HUDEP-2 (cell line): ENCODE results near the gene FERMT3.
A peak's percentile ranks its signal among the peaks of the same experiment; 100 is the strongest.

Experiments
- DNase-seq, 76 experiments: peaks; one replicate each; lab custom pipeline; 2025; ENCODE audit not compliant: unreplicated experiment in 76 of 76; lab: John Stamatoyannopoulos, UW

FERMT3 gene

DNA sequence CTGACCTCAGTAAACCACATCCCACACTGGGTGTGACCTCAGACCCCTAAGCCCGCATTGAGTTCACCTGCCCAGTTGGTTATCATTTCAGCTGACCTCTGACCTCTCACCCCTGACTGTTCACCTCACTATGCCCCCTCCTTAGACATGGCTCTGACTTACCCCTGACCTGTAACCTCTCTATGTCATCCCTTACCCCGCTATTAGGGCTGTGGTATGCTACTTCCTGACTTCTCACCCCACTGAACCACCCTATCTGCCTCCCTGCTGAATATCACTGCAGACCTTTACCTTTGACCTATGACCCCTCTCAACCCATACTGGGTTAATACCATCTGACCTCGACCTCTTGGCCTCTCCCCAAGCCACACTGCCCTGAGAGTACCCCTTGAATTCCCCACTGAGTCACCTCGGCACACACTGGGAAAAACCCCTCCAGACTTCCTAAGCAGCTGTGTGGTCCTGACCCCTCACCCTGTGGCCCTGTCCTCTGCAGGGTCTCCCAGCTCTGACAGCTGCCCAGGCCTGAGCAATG lies 53.1 kb downstream of the FERMT3 start:
- DNase-seq = no peak

GRCh38 chr11:64260147-64260708 lies 53.7 kb downstream of the FERMT3 start:
- no peak for DNase-seq

DNA sequence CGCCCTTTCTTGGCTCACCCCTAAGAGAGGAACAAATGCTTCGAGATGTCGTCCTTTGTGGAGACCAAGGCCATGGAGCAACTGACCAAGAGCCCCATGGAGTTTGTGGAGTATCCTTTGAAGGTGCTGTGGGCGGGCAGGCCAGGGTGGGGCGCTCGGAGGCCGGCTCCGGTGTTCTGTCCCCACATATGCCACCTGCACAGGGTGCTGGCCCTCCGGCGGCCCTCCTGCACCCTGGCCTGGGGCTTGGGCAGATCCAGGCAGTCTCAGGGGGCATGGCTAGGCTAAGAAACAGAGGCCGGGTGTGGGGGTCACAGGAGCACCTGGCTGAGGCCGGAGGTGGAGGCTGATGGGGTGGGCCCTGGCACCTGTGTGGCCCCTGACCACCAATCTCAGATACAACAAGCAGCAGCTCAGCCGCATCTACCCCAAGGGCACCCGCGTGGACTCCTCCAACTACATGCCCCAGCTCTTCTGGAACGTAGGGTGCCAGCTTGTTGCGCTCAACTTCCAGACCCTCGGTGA lies 55.1 kb downstream of the FERMT3 start:
- DNase-seq = no peak

DNA sequence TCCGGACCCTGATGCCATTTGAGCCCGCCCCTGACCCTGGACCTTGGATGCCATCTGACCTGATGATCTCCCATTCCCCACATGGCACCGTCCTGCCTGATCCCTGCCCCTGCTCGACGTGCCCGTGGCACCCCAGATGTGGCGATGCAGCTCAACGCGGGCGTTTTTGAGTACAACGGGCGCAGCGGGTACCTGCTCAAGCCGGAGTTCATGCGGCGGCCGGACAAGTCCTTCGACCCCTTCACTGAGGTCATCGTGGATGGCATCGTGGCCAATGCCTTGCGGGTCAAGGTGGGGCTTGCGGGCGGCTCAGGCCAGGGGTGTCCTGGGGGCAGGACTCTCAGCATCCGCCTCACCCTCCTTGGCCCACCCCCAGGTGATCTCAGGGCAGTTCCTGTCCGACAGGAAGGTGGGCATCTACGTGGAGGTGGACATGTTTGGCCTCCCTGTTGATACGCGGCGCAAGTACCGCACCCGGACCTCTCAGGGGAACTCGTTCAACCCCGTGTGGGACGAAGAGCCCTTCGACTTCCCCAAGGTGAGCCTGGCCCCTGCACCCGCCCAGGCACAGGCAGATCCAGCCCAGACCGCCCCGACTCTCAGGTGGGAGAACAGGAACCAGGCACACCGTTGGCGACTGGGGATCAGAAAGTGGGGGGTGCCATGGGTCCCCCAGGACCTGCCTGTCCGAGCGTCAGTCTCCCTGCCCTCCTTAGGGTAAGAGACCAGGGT lies 55.9 kb downstream of the FERMT3 start:
- no peak for DNase-seq

DNA sequence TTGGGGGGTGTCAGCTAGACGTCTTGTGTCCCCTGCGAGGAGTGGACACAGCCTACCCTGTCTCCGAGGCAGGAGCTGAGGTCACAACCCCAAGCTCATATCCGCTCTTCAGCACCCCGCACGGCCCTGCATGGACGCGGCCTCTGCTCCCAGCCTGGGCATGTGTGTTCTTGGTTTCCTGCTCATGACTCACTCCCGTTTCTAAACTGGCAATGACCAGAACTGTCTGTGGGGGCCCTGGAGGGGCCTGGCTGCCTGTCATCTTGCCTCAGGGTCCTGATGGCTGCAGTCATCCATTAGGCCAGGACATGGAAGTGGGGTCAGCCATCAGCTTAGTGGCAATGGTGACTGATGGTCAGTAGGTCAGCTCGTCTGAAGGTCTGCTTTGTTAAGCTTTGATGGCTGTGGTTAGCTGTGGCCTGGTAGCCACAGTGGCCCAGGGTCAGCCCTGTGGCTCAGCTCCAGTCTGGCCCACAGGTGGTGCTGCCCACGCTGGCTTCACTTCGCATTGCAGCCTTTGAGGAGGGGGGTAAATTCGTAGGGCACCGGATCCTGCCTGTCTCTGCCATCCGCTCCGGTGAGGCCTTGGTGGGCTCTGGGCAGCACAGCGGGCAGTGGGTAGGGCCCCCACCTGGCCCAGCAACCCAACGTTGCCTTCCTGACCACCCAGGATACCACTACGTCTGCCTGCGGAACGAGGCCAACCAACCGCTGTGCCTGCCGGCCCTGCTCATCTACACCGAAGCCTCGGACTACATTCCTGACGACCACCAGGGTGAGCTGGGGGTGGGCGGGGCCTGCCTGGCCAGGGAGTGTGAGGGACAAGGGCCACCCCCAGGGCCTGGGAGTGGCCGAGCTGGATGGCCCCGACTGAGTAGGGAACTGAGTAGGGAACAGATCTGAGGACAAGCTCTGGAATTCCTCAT lies 56.8 kb downstream of the FERMT3 start:
- no peak for DNase-seq

GRCh38 chr11:64263947-64264317 lies 57.4 kb downstream of the FERMT3 start:
- DNase-seq = no peak

DNA sequence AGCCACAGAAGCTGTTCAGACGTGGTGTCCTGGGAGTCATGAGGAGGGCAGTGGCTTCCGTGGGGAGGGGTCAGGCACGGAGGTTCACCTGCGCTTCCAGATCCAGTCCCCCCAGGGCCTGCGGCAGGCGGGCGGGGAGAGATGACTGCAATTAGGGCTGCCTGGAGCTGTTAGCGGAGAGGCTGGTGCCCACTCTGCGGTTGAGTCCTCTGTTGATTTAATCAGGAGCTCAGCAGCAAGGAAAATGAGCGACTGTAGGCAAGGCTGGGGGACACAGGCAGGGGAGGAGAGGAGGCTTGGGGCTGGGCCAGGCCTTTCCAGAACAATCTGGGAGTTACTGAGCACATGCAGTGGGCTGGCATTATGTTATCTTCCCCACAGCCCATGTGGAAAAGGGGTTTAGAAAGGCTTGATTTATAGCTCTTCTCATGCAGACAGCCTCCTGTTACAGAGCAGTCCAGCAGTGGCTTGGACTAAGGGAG lies 57.9 kb downstream of the FERMT3 start:
- DNase-seq = no peak

- DNase-seq = no peak
Measured at GRCh38 chr11:64265176-64266160, 58.9 kb downstream of the FERMT3 start.

GRCh38 chr11:64266339-64266738 lies 59.8 kb downstream of the FERMT3 start:
- no peak for DNase-seq

GRCh38 chr11:64267207-64267945 lies 60.9 kb downstream of the FERMT3 start:
- no peak for DNase-seq

DNA sequence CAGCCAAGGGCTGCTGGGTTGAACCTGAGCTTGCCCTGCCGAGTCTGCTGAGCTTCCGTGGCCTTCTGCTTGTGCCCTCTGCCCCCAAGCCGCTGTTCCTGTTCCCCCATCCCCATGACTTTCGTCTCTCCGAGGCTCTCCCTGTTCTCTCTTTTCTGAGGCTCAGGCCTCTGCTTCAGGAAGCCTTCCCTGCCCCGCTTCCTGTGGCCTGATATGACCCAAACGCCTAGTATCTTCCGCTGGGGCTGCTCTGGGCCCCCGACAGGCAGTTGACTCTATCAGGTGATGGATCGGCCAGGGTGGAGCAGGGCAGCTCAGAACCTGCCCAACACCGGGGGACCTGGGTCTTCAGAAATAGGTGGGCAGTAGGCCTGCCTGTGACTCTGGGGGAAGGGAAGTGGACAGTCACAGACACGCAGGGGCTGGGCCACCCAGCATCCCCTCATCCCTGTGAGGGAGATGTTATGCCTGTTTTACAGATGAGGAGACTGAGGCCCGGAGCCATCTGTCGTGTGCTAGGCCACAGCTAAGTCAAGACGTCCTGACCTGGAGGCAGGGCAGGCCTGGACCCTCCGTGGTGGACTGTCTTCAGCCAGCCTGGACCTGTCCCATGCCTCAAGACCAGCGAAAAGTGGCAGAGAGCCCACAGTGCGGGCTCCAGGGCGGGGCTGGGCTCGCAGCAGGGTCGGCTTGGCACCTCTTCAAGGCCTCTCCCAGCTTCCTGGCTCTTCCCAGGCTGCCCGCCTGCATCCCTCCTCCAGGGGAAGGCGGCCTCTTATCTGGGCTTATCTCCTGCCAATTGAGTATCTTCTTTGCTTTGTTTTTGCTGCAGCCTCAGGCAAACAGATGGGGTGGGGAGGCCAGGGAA lies 61.7 kb downstream of the FERMT3 start:
- peak in 45 of 76 experiments; percentile 10 to 63 (median 41) for DNase-seq

- DNase-seq = peak in 48 of 76 experiments; percentile 9 to 72 (median 32)
Measured at GRCh38 chr11:64268893-64269539, 62.5 kb downstream of the FERMT3 start.

GRCh38 chr11:64269540-64270220 lies 63.2 kb downstream of the FERMT3 start:
- DNase-seq = peak in 75 of 76 experiments; percentile 71 to 99 (median 97)
